PC-9 (cell line): Measurements from ENCODE around the gene WT1. TPM values are rescaled to one million over a fixed set of nuclear protein-coding genes. Genes with fewer than 3 reads are reported as not detected.

Experiments
- BruUV-seq: library from RNA; stranded (reverse); fragments of 400-500 nt; replicated peaks from 2 replicates; lab custom pipeline; 2021; lab: Mats Ljungman, UMichigan
- CTCF ChIA-PET: fragments of 300-600 bp; sonication (Branson Sonifier 250); formaldehyde crosslinking; loops from one replicate; lab custom pipeline; 2022; ENCODE audit warnings: antibody characterized with exemption; lab: Charles Lee
- POLR2A ChIA-PET: fragments of 300-600 bp; sonication (Branson Sonifier 250); formaldehyde crosslinking; loops from one replicate; lab custom pipeline; 2022; ENCODE audit warnings: antibody characterized with exemption; ENCODE audit not compliant: unreplicated experiment; lab: Charles Lee
- DNase-seq, 2 experiments: peaks; one replicate each; pipeline versions ENCODE4 v3.0.0 to v3.0.0-alpha.2; 2015 to 2022; ENCODE audit warnings: mixed read lengths in 1 of 2
- H2AFZ ChIP-seq: fragments of 200-600 bp; sonication (generic); 2 replicates; pipeline ENCODE4 v1.8.1; 2017; ENCODE audit warnings: antibody characterized with exemption
- H3F3A ChIP-seq: fragments of 200-600 bp; sonication (generic); 2 replicates; pipeline ENCODE4 v1.8.1; 2017; ENCODE audit warnings: antibody characterized with exemption, mild to moderate bottlenecking, low read depth; ENCODE audit not compliant: insufficient read depth
- H3K27ac ChIP-seq: fragments of 200-600 bp; sonication (generic); 2 replicates; pipeline ENCODE4 v1.6.1; 2016; ENCODE audit warnings: mixed run types
- H3K27me3 ChIP-seq: fragments of 200-600 bp; sonication (generic); 2 replicates; pipeline ENCODE4 v1.6.1; 2016; ENCODE audit warnings: low read depth, mixed run types; ENCODE audit not compliant: insufficient read depth
- H3K36me3 ChIP-seq: fragments of 200-600 bp; sonication (generic); 2 replicates; pipeline ENCODE4 v1.6.1; 2016; ENCODE audit warnings: low read depth, mixed run types
- H3K4me1 ChIP-seq: fragments of 200-600 bp; sonication (generic); replicated peaks from 2 replicates; pipeline ENCODE4 v1.6.1; 2016; ENCODE audit warnings: mixed run types; ENCODE audit not compliant: insufficient read depth
- H3K4me2 ChIP-seq: fragments of 200-600 bp; sonication (generic); 2 replicates; pipeline ENCODE4 v1.6.1; 2017; ENCODE audit warnings: mixed run types
- H3K4me3 ChIP-seq: fragments of 200-600 bp; sonication (generic); 2 replicates; pipeline ENCODE4 v1.6.1; 2016; ENCODE audit warnings: mixed run types
- H3K79me2 ChIP-seq: fragments of 200-600 bp; sonication (generic); 2 replicates; pipeline ENCODE4 v1.6.1; 2017; ENCODE audit warnings: low read depth, mixed run types
- H3K9me2 ChIP-seq: fragments of 200-600 bp; sonication (generic); 2 replicates; pipeline ENCODE4 v1.8.1; 2017; ENCODE audit warnings: mild to moderate bottlenecking; ENCODE audit not compliant: insufficient read depth
- H3K9me3 ChIP-seq: fragments of 200-600 bp; sonication (generic); 2 replicates; pipeline ENCODE4 v1.8.1; 2016; ENCODE audit warnings: low read depth; ENCODE audit not compliant: insufficient read depth
- H4K20me1 ChIP-seq: fragments of 200-600 bp; sonication (generic); 2 replicates; pipeline ENCODE4 v1.8.1; 2017; ENCODE audit not compliant: insufficient read depth
- EZH2 ChIP-seq: fragments of 200-600 bp; sonication (generic); IDR thresholded peaks from 2 replicates; pipeline ENCODE4 v1.8.0; 2017; ENCODE audit warnings: antibody characterized with exemption, low read depth
- intact Hi-C: fragments of 100-400 bp; cut with micrococcal nuclease; formaldehyde crosslinking; loops from one replicate; pipeline ENCODE4 v1.10.0; 2022; ENCODE audit not compliant: unreplicated experiment
- total RNA-seq: library from RNA; stranded (reverse); gene quantifications from 2 replicates; pipeline ENCODE4 v1.2.3, GENCODE V29; 2021
- TF ChIP-seq, protein P1 (sequence below): fragments of 200-600 bp; sonication (generic); conservative IDR thresholded peaks from 2 replicates; pipeline ENCODE4 v1.6.1; 2017; ENCODE audit warnings: mixed run types, antibody characterized with exemption, mild to moderate bottlenecking, moderate library complexity

WT1 gene
- total RNA-seq, 1 experiment from 2014 or later: not detected

DNA sequence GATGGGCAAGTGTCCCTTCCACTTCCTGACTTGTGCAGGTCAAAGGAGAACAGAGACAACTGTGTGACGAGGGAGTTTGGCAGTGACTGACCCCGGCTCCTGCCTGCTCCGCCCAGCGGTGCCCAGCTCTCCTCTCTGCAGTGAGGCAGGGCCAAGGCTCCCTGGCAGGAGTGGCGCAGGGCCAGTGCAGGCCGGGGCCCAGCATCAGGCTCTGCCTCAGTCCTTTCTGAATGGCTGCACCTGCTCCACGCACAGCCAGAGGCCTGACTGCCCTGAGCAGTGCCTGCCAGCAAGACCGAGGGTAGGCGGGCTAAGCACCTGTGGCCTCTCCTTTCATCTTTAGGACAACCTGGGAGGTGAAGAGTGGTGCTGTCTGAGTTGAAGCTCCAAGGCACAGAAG is 54.2 kb downstream of the WT1 start:
- no peaks in the 10 kb centered on the region for H3K9me2 ChIP-seq
- peaks cover 38% of the 10 kb centered on the region for H3K27me3 ChIP-seq
- H3K36me3 ChIP-seq: no peaks in the 10 kb centered on the region
- intact Hi-C loops: no loop called here
- H4K20me1 ChIP-seq: no peaks in the 10 kb centered on the region
- POLR2A ChIA-PET: no interaction called here
- no peak overlapping the region for H3K4me3 ChIP-seq
- H3K4me2 ChIP-seq: no peak overlapping the region
- no peaks in the 10 kb centered on the region for H3K79me2 ChIP-seq
- TF ChIP-seq, protein P1, sequence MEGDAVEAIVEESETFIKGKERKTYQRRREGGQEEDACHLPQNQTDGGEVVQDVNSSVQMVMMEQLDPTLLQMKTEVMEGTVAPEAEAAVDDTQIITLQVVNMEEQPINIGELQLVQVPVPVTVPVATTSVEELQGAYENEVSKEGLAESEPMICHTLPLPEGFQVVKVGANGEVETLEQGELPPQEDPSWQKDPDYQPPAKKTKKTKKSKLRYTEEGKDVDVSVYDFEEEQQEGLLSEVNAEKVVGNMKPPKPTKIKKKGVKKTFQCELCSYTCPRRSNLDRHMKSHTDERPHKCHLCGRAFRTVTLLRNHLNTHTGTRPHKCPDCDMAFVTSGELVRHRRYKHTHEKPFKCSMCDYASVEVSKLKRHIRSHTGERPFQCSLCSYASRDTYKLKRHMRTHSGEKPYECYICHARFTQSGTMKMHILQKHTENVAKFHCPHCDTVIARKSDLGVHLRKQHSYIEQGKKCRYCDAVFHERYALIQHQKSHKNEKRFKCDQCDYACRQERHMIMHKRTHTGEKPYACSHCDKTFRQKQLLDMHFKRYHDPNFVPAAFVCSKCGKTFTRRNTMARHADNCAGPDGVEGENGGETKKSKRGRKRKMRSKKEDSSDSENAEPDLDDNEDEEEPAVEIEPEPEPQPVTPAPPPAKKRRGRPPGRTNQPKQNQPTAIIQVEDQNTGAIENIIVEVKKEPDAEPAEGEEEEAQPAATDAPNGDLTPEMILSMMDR: no peak
- H3K27ac ChIP-seq: no peak overlapping the region
- no peaks in the 10 kb centered on the region for H3K9me3 ChIP-seq
- BruUV-seq: no TSS peak
- no peak overlapping the region for H2AFZ ChIP-seq
- H3K4me1 ChIP-seq: peaks cover 1% of the 10 kb centered on the region; the same call in 1 of the 2 replicates
- CTCF ChIA-PET: no interaction called here
- DNase-seq: no peak
- H3F3A ChIP-seq: no peaks in the 10 kb centered on the region

DNA sequence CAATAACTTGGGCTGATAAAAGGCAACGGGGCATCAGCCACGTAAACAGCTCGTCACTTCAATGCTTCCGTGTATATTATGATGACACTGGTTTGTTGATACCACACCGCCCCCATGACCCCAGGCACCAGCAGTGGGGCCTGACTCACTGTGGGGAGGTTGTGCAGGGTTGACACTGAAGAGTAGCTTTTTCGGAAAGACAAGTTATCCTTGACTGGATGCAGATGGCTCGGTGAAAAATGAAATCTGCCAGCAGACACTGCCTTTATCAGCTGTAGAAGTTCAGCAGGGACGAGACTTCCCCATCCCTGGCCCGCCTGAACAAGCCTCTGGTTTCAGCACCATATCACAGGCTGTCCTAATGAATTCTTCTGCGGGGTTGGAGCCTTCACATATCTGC is 55.6 kb downstream of the WT1 start:
- no peak overlapping the region for H3K4me2 ChIP-seq
- no TSS peak for BruUV-seq
- TF ChIP-seq, protein P1: no peak
- no peak for TF ChIP-seq EZH2
- no peaks in the 10 kb centered on the region for H3K4me1 ChIP-seq
- no peaks in the 10 kb centered on the region for H3K9me2 ChIP-seq
- peaks cover 38% of the 10 kb centered on the region for H3K27me3 ChIP-seq
- no peaks in the 10 kb centered on the region for H3K79me2 ChIP-seq
- intact Hi-C loops: no loop called here
- ChIA-PET POLR2A (no interaction called here), CTCF (no interaction called here)
- H3K4me3 ChIP-seq: no peak overlapping the region
- H4K20me1 ChIP-seq: no peaks in the 10 kb centered on the region
- DNase-seq: no peak
- no peak overlapping the region for H2AFZ ChIP-seq
- no peaks in the 10 kb centered on the region for H3K36me3 ChIP-seq
- H3K27ac ChIP-seq: no peak overlapping the region
- no peaks in the 10 kb centered on the region for H3F3A ChIP-seq
- no peaks in the 10 kb centered on the region for H3K9me3 ChIP-seq

DNA sequence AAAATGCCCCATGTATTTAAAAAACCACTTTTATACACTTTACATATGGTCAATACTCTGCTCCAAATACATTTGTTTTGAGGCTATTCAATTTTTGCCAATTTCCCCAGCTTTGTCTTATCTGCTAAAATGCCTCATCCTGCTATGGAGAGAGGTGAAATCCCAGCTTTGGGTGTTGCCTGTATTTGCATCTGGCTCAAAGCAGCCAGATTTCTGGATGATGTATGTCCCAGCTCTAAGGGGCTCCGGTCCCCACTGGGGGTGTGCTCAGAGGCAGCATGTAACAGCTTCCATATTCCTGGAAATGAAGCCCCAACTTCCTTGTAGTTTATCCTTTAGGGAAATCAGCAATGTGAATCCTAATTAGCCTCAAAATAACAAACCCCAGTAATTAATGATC is 59.5 kb downstream of the WT1 start:
- Histone ChIP-seq H3K36me3 (no peaks in the 10 kb centered on the region), H2AFZ (no peak overlapping the region), H3K4me3 (no peak overlapping the region), H4K20me1 (no peaks in the 10 kb centered on the region), H3K9me2 (no peaks in the 10 kb centered on the region), H3F3A (no peaks in the 10 kb centered on the region), H3K27me3 (peaks cover 9% of the 10 kb centered on the region; the same call in 1 of the 2 replicates), H3K27ac (no peak overlapping the region), H3K4me2 (no peak overlapping the region), H3K4me1 (no peaks in the 10 kb centered on the region), H3K79me2 (no peaks in the 10 kb centered on the region), H3K9me3 (no peaks in the 10 kb centered on the region)
- intact Hi-C loops: no loop called here
- BruUV-seq: no TSS peak
- TF ChIP-seq EZH2: no peak
- TF ChIP-seq, protein P1: no peak
- ChIA-PET POLR2A (no interaction called here), CTCF (interaction anchor here (0.6 kb wide), 1 partner anchor 17 kb away, joined by 9 read pairs; no protein-coding TSS in a partner anchor)
- no peak for DNase-seq
